Astrocyte (in vitro differentiated cells and primary cell): ENCODE measurements around the gene SQOR.

Experiments used
- CTCF ChIP-seq: IDR thresholded peaks from 2 replicates; pipeline ENCODE4 v1.5.1; 2011; ENCODE audit warnings: low read depth, mild to moderate bottlenecking, inconsistent platforms, low read length, moderate library complexity; ENCODE audit not compliant: insufficient read depth
- EZH2 ChIP-seq: IDR thresholded peaks from 2 replicates; pipeline ENCODE4 v1.6.1; 2012; ENCODE audit warnings: mild to moderate bottlenecking, low read length, inconsistent platforms; ENCODE audit not compliant: insufficient read depth

- no peak for TF ChIP-seq CTCF
- TF ChIP-seq EZH2 = no peak
Observed at GRCh38 chr15:45637552-45638033, 2.8 kb downstream of the SQOR start.
